GDM1 (cell line): Measurements from ENCODE around the gene HIPK1.
"Not testable (repeated sequence)": the region's sequence is repeated elsewhere in the genome, so short reads cannot be mapped to it uniquely, and the experiment has no call there.

ENCODE experiments used
- DNase-seq: peaks from one replicate; lab custom pipeline; 2025; lab: John Stamatoyannopoulos, UW

The HIPK1 gene

DNA sequence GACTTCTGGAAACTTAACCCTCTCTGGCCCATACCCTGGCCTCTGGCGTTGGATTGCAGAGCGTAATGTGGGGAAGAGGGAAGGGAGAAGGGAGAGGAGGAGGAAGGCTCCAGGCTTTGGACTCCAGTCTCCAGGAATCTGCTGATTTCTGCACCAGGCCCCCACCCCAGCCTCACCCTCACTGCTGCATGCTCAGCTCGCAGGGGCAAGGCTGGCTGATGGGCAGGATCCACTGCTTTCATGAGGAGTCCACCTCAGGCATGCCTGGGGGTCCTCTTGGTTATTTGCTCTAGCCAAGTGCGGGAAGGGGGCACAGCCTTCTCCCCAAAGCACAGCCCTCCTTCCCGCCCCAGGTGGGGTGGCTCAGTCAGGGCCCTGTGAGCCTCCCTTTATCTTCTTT, 53.8 kb downstream of the HIPK1 start:
- no peak for DNase-seq

DNA sequence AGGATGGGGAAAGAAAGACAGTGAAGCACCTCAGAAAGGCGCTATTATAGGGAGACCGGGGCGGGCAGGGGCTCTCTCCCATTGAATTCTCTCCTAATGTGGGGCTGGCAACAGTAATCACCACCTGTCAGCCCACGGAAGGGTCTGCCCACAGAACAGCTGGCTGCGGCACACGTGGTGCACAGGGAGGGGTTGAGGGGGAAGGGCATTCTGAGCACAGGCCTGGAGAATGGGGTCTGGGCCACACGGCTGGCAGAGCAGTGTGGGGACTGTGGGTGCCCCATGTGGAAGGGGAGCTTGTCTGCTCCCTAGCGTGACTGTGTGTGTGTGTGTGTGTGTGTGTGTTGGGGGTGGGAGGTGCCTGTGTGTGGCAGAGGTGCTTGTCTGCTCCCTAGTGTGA, 54.3 kb downstream of the HIPK1 start:
- DNase-seq, result no peak

DNA sequence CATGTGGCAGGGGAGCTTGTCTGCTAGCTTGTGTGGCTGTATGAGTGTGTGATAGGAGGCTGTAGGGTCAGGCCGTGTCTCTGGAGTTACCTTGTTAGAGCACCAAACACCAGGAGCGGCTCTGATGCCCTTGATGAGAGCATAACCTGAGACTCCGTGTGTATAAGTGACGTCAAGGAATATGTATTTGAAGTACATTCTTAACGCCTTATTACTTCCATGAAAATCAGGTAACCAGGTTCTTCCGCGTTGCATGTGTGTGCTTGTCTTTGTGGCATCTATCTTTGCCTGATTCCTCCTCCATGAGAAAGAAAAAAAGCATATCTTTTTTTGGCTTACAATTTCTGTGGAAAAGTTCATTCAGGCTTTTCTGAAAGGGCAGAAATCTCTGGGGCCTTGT, 54.7 kb downstream of the HIPK1 start:
- no peak for DNase-seq

DNA sequence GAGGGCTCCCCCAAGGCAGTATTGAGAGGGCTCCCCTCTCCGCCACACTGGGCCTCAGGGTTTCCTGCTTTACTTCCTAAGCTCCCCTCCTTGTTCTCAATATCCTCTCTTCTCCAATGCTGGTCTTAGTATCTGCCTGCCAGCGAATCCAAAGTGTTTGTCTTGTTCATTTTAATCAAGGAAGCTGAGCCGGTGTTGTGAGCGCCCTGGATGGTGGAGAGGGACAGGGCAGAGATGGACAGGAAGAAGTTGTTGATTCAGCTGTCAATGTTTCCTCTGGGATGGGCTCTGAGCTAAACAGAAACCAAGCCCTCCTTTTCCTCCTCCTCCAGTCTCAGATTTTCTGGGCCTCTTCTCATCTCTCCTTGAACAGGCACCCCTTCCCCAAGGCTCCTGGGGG, 55.6 kb downstream of the HIPK1 start:
- DNase-seq, result no peak

DNA sequence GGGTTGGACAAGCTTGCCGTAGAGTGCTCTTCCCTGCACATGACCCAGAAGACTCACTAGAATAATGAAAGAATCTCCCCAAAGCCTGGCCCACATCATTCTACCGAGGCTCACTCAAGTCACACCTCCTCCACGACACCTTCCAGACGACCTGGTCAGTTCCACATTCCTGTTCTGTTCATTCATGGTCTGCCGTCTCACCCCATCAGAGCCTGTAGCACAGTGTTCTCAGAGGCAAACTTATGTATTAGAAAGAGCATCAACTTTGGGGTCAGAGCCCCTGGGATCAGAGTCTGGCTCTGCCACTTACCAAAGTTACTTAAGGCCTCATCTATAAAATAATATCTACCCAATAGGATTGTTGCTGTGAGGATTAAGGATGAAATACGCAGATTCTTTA, 57.7 kb downstream of the HIPK1 start:
- DNase-seq, result no peak

DNA sequence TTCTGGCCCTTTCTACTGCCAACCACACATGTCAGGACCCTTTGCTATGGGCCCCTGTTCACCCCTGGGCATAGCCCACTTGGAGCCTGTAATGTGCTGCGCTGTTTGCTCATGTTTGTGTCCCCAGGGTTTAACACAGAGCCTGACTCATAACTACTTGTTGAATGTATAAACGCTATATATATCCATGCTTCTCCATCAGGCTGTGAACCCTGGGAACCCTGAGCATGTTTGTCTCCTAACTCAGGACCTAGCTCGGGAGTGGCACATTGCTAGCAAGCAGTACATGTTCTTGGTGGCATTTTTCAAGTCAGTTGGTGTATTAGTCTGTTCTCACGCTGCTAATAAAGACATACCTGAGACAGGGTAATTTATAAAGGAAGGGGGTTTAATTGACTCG, 58.1 kb downstream of the HIPK1 start:
- DNase-seq, result no peak

DNA sequence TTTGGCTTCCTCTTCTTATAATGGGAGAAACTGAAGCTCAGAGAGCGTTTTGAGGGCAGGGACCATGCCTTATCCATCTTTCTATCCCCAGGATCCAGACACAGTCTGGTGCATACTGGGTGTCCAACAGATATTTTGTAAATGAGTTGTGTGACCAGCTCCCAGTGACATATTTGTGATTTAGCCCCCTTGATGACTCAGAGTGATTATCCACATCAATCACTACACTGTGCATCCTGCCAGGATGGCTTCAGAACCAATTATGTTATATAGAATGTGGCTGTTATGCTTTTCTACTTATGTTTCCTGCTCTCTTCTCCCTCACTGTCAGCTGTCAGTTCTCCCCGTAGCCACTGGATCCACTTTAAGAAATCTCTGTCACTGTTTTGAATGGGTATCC, 61.4 kb downstream of the HIPK1 start:
- DNase-seq, result no peak

DNA sequence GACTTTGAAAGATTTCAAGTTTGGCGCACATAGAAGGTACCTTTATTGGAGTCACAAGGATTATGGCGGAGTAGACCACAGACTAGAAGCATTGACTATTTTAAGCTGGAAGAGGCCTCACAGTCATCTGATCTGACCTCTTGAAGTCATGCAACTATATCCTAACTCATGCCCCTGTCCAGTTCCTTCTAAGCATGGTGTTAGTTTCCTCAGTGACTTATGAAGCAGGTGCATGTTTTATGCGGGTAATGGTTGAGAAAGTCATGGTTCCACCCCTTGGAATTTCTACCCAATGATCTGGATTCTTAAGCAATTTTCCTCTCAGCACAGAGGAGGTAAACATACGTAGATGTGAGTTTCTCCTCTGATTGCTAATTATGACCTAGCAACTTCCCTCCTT, 61.8 kb downstream of the HIPK1 start:
- DNase-seq, result no peak

DNA sequence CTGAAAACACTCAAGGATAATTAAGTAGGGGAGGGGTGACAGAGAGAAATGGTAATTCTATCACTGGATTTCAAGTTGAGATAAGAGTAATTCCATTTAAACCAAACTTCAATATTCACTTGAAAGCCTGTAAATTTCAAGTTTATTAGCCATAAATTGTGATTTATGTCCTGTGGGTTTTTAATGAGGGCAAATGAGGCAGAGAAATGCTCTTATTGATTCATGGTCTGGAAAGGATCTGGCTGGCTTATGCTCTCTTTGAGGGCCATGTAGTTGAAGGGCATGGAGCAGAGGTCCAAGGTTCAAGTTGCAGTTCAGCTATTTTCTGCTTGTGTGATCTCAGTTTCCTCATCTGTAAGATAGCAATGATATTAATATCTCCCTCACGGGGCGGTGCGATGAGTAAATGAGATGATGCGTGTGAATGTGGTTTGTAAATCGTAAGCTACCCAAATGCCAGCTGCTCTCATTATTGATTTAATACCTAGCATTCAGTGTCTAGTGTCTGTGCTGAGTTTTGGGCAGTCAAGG, 62.4 kb downstream of the HIPK1 start:
- no peak for DNase-seq

DNA sequence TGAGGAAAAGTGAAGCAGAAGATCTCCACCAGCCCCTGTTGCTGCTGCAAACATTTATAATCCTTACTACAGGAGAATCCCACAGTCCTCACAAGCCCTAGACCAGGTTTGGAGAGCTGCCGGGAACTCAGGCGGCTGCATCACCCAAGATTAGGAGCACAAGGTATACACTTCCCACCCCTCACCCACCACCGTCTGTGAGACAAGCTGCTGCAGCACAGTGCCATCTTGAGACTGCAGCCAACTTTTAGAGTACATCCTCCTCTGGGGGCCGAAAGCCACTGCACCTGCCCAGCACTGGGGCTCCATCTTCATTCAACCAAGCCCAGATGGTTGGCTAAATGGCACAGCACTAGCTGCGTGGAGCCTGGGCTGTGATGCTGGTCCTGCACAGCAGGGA, 63.9 kb downstream of the HIPK1 start:
- no peak for DNase-seq

DNA sequence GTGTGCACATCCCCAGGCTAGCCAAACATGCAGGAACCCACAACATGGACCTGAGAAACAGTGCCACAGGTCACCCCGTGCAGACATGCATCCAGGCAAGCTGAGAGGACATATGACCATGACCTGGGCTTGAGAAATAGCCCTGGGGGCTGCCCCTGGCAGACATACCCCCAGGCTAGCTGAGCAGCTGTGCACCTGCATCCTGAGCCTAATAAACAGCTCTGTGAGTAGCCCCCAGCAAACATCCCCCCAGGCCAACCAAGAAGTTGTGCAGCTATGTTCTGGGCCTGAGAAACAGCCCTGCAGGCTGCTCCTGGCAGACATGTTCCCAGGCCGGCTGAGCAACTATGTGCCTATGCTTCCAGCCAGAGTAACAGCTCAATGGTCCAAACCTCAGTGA, 64.6 kb downstream of the HIPK1 start:
- no peak for DNase-seq

DNA sequence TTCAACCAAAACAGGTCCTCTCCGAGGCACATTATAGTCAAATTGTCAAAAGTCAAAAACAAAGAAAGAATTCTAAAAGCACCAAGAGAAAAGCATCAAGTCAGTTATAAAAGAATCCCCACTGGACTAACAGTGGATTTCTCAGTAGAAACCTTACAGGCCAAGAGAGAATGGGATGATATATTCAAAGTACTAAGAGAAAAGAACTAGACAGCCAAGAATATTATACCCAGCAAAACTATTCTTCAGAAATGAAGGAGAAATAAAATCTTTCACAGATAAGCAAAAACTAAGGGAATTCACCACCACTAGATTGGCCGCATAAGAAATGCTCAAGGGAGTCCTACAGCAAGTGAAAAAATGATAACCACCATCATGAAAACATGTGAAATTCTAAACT, 66.3 kb downstream of the HIPK1 start:
- no peak for DNase-seq

DNA sequence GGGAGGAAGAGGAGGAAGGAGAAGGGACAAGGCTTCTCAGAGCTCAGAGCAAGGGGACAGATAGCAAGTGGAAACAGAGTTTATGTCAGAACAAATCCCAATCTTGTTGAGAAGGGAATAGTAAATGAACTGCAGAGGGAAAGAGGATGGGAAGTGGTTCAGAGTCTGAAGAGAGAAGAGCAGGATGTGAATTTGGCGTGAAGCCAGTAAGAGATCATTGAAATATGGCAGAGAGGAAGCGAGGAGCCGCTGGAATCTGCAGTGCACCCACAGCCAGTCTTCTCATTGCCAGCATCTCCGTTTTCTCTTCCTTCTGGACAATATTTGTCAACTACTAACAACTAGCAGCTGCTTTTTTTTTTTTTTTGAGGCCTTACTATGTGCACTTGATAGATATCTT, 69.2 kb downstream of the HIPK1 start:
- DNase-seq, result no peak

DNA sequence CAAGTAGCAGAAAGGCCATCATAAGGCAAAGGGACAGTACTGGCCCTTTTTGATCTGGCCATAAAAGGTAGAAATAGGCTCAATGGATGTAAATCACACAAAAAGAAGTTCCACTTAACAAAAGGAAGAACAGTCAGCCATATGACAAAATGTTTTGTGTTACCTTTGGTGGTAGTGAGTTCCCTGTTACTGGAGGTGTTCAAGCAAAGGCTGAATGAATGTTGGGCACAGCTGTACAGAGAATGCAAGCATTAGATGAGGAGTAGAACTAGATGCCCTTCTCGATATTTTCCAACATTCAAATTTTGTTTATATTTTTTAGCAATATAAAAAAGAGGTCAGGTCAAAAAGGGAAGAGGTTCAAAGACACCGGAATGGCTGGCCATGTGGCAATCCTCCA, 70.1 kb downstream of the HIPK1 start:
- no peak for DNase-seq

DNA sequence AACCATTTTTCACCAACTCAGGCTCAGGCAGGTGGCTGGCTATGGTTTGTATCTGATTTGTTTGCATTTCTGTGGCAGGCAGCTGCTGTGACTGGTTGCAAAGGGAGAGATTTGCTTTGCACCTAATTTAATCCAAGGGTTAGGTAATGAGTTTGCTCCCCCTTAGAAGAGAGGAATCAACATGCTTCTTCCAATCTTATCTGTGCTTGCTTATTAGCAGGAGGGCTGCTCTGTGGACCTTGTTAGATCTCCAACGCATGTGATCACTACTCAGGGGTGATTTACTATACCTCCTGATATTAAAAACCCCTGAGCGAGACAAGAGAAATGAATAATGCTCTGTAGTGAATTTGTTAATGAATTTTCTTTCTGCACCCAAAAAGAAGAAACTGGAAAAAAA, 70.7 kb downstream of the HIPK1 start:
- DNase-seq, result no peak

DNA sequence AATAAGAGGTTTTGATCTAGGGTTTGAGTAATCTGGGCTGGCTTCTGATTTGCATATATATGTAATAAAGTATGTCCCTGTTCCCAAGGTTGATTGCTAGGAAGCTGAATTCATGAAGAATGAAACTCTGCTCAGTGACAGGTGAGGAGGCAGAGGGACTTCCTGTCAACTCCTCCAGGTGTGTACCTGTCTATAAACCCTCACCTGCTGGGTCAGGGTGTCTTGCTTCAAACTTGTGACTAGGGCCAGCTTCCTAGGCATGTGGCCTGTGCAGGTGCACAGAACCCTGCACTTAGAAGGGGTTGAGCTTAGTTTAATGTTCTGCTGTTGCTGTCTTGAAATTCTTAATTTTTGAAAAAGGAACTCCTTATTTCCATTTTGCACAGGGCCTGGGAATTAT, 71.3 kb downstream of the HIPK1 start:
- DNase-seq, result no peak

DNA sequence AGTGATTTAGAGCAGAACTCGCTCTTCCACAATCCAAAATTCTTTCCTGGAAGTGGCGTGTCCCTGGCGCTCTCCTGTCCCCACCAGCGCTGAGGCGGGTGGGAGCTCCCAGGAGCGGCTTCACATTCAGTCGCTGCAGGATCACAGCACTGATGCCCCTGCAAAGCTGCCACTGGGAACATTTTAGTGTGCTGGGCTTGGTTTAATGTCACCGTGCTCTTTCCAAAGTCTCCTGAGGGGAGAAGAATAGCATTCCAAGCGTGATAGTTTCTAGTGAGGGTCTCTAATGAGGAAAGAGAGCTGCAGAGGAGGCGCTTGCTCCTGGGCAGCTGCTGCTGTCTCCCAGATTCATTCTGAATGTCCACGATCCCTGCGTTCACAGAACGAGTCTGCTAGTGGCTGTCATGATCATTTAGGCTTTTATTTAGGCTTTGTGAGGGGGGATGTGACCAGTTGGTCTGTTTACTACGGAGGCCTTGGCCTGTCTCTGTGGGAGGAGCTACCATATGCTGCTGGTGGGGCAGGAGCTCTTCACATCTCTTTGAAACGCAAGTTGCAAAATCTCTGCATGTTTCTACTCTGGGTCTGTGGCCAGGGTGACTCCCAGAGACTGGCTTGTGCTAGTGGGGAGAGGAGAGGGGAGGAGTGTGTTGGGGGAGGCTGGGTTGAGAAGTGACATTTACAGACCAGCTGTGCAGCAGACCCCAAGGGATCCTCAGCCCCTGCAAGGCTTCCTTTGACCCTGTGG, 73.5 kb downstream of the HIPK1 start:
- DNase-seq, result no peak

DNA sequence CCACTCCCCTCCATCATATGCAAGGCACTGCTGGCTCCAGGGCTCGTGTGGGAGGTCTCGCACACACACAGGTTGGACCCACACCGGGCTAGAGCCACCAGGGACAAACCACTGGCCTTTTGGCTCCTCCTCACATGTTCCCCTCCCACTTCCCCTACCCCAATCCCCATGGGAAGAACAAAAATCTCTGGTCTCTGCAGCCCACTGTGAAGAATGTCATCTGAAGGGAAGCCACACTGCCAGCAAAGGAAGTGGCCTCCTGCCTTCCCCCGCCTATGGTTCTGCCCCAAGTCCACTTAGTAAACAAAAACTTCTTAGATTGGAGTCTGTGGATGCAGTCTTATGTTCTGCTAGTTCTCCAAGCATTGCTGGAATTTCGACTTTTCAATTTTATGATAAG, 74.3 kb downstream of the HIPK1 start:
- DNase-seq, result no peak

DNA sequence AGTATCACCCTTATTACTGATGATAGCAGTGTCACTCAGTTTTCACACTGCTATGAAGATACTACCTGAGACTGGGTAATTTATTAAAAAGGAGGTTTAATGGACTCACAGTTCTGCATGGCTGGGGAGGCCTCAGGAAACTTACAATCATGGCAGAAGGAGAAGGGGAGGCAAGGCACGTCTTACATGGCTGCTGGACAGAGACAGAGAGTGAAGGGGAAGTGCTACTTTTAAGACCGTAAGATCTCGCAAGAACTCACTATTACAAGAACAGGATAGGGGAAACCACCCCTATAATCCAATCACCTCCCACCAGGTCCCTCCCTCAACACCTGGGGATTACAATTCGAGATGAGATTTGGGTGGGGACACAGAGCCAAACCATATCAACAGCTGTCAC, 77.7 kb downstream of the HIPK1 start:
- not testable (repeated sequence) for DNase-seq

DNA sequence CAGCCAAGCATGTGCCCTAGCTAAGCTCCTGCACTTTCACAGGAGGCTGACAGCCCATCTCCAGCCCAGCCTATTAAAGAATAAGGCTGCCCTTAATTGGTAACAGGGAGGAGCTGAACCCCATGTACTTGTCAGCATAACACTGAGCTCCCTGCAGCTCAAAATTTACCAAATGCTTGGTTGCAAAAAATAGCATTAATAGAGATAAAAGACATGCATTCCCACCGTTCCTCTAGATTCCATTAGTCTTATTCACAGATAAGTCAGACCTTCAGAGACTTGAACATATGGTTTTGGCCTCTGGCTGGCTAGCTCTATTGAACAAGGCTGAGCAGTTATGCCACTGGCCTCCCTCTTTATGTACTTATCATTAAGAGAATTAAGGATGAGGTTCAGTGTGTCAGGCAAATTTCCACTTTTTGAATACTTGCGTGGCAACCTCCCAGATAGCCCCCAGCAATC, 79.4 kb downstream of the HIPK1 start:
- no peak for DNase-seq

DNA sequence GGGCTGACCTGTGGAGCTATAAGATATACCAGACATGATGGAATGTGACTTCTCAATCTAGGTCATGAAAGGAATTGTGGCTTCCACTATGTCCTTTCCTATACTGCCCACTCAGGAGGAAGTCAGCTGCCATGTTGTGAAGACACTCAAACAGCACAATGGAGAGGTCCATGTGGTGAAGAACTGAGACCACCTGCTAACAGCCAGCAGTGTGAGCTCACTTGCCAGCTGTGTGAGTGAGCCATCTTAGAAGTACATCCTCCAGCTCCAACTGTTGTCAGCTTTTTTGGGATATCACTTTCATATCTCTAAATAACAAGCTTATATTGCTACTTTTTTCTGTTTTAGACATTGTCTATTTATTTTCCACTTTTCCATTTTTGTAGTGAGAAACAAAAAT, 79.9 kb downstream of the HIPK1 start:
- DNase-seq, result no peak

DNA sequence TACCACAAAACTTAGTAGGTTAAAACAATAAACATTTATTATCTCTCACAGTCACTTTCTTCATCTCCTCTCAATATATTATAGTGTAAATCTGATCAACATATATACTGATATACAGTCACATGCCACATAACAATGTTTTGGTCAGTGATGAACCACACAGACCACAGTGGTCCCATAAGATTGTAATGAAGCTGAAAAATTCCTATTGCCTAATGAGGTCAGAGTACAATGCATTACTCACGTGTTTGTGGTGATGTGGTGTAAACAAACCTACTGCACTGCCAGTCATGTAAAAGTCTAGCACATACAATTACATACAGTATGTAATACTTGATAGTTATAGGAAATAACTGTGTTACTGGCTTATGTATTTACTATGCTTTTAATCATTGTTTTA, 80.3 kb downstream of the HIPK1 start:
- DNase-seq, result no peak

DNA sequence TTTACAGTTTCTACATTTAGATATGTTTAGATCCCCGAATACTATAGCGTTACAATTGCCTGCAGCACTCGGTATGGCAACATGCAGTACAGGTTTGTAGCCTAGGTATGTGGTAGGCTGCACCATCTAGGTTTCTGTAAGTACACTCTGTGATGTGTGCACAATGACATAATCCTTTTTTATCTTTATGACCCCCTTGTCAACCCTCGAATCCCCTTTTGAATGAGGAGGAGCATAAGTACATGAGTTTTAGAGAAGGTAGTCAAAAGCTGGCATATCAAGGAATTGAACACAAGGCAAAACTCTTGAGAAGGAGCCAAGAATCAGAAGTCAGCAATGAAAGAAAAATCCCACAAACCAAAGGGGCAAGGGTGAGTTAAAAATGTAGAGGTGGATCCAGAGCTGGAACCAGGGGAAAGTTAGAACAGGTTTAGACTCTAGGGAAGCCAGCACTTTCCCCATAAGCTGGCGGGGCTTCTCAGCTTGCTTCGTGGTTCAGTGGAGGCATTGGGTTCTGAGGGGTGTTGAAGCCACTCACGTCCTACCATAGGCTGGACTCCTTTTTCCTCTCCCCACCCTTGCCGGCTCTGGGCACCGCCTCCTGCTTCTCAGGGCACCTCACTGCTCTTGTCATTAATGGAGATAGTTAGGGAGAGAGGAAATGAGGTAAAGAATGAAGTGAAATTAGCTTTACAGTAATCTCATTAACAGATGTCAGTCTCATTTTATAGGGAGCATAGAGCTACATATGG, 81.5 kb downstream of the HIPK1 start:
- no peak for DNase-seq

DNA sequence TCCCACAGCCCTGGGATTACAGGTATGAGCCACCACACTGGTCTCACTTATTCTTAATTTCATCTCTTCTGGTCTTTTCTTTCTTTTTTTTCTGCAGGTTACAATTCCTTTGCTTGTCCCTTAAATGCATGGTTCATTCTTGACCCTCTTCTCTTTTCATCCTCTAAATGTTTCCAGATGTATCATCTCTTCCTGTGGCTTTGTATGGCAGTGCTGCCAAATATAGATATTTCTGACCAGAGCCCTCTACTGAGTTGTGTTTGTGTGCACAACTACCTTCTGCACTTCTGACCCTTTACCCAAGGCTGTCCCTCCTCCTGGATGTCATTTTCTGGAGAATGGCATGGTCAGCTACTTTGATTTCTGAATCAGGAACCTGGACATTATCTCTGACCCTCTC, 82.7 kb downstream of the HIPK1 start:
- DNase-seq, result no peak
